Activated B cell treated with CpG ODN at 0.5 μM for 24 hours (primary cell): ENCODE results near the gene VWA8. TPM values are rescaled to one million over a fixed set of nuclear protein-coding genes. Genes with fewer than 3 reads are reported as not detected.

Source experiments
- ATAC-seq: fragments of 200-7000 bp; cut with Tn5 transposase; one replicate; pipeline ENCODE4 v1.10.0; 2021; ENCODE audit warnings: low read depth, mild to moderate bottlenecking, moderate library complexity
- CTCF ChIA-PET: fragments of 350-600 bp; sonication (Branson Sonifier 250); formaldehyde crosslinking; loops from one replicate; lab custom pipeline; 2021; ENCODE audit warnings: antibody characterized with exemption; lab: Charles Lee
- POLR2A ChIA-PET: fragments of 350-600 bp; sonication (Branson Sonifier 250); formaldehyde crosslinking; loops from one replicate; lab custom pipeline; 2021; ENCODE audit warnings: antibody characterized with exemption; lab: Charles Lee
- DNase-seq: peaks from one replicate; pipeline ENCODE4 v3.0.0; 2022
- H3K27ac Mint-ChIP-seq: one replicate; pipeline ENCODE4 v1.8.0; 2020; ENCODE audit warnings: mixed read lengths
- H3K27me3 Mint-ChIP-seq: one replicate; pipeline ENCODE4 v1.8.0; 2021; ENCODE audit warnings: mixed read lengths
- H3K36me3 Mint-ChIP-seq: one replicate; pipeline ENCODE4 v1.8.0; 2021; ENCODE audit warnings: low read depth, mixed read lengths
- H3K4me1 Mint-ChIP-seq: one replicate; pipeline ENCODE4 v1.8.0; 2021; ENCODE audit warnings: mixed read lengths
- H3K4me3 Mint-ChIP-seq: one replicate; pipeline ENCODE4 v1.8.0; 2020; ENCODE audit warnings: mild to moderate bottlenecking, mixed read lengths
- H3K9me3 Mint-ChIP-seq: one replicate; pipeline ENCODE4 v1.8.0; 2020; ENCODE audit warnings: mixed read lengths
- CTCF ChIP-seq: fragments of 200-600 bp; IDR thresholded peaks from one replicate; pipeline ENCODE4 v1.8.0; 2022; ENCODE audit warnings: antibody characterized with exemption, mild to moderate bottlenecking
- intact Hi-C: fragments of 100-400 bp; cut with micrococcal nuclease; formaldehyde crosslinking; loops from one replicate; pipeline ENCODE4 v1.15.1; 2024
- total RNA-seq: library from RNA; stranded (reverse); gene quantifications from 2 replicates; pipeline ENCODE4 v1.2.3, GENCODE V29; 2022

Gene VWA8
- total RNA-seq, 1 donor from 2014 or later, result 21.7 TPM

DNA sequence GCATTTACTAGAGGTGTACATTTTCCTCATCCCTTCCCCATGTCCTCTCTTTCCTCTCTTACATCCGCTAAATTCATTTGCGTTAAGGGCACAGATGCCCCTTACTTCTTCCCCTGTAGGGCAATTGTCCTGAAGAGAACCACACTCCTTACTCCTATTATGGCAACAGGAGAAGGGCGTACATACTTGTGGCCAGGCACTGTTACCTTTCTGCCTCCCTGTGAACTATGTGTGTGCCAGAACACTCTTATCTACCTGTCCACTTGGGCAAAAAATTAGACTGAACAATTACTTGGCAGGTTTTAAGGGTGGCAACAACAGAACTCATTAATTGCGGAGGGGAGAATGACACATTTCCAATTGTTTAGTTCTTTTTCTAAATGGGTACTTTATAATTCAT lies 351.1 kb downstream of the VWA8 start:
- ChIA-PET POLR2A (no interaction called here), CTCF (no interaction called here)
- Mint-ChIP-seq H3K9me3 (no peaks in the 10 kb centered on the region), H3K4me1 (no peaks in the 10 kb centered on the region), H3K36me3 (peaks cover 59% of the 10 kb centered on the region), H3K27ac (no peak overlapping the region), H3K4me3 (no peak overlapping the region), H3K27me3 (no peaks in the 10 kb centered on the region)
- TF ChIP-seq CTCF, result no peak
- intact Hi-C loops, result no loop called here
- DNase-seq, result no peak
- no peak for ATAC-seq

GRCh38 chr13:41608839-41609177 lies 352.1 kb downstream of the VWA8 start:
- CTCF ChIA-PET, result no interaction called here
- POLR2A ChIA-PET, result no interaction called here

GRCh38 chr13:41608111-41608838 lies 352.6 kb downstream of the VWA8 start:
- H3K9me3 Mint-ChIP-seq, result no peaks in the 10 kb centered on the region
- POLR2A ChIA-PET, result no interaction called here
- intact Hi-C loops, result no loop called here
- CTCF ChIA-PET, result no interaction called here
- DNase-seq (no peak), ATAC-seq (no peak)
- H3K27ac Mint-ChIP-seq, result no peak overlapping the region
- H3K27me3 Mint-ChIP-seq, result no peaks in the 10 kb centered on the region
- H3K4me3 Mint-ChIP-seq, result no peak overlapping the region
- H3K36me3 Mint-ChIP-seq, result peaks cover 52% of the 10 kb centered on the region
- H3K4me1 Mint-ChIP-seq, result no peaks in the 10 kb centered on the region
- TF ChIP-seq CTCF, result no peak

More at GRCh38 chr13:41608839-41609177, 352.1 kb downstream of the VWA8 start:
- Mint-ChIP-seq H3K4me3 (no peak overlapping the region), H3K36me3 (peaks cover 54% of the 10 kb centered on the region), H3K9me3 (no peaks in the 10 kb centered on the region), H3K27me3 (no peaks in the 10 kb centered on the region), H3K4me1 (no peaks in the 10 kb centered on the region), H3K27ac (no peak overlapping the region)
- ATAC-seq (no peak), DNase-seq (no peak)
- TF ChIP-seq CTCF, result no peak
- intact Hi-C loops, result no loop called here

- POLR2A ChIA-PET, result no interaction called here
- intact Hi-C loops, result no loop called here
- no peak overlapping the region for H3K27ac Mint-ChIP-seq
Measured at GRCh38 chr13:41606646-41607045, 354.3 kb downstream of the VWA8 start.

More at GRCh38 chr13:41606646-41607045, 354.3 kb downstream of the VWA8 start:
- TF ChIP-seq CTCF, result no peak
- ATAC-seq (no peak), DNase-seq (no peak)
- CTCF ChIA-PET, result no interaction called here
- Mint-ChIP-seq H3K4me1 (no peaks in the 10 kb centered on the region), H3K9me3 (no peaks in the 10 kb centered on the region), H3K27me3 (no peaks in the 10 kb centered on the region), H3K4me3 (no peak overlapping the region), H3K36me3 (peaks cover 54% of the 10 kb centered on the region)
